ENCODE data around the gene COBLL1. TPM values are rescaled to one million over a fixed set of nuclear protein-coding genes. Genes with fewer than 3 reads are reported as not detected.

COBLL1 gene
- total RNA-seq, 1 experiment from 2014 or later = 42.1 TPM

DNA sequence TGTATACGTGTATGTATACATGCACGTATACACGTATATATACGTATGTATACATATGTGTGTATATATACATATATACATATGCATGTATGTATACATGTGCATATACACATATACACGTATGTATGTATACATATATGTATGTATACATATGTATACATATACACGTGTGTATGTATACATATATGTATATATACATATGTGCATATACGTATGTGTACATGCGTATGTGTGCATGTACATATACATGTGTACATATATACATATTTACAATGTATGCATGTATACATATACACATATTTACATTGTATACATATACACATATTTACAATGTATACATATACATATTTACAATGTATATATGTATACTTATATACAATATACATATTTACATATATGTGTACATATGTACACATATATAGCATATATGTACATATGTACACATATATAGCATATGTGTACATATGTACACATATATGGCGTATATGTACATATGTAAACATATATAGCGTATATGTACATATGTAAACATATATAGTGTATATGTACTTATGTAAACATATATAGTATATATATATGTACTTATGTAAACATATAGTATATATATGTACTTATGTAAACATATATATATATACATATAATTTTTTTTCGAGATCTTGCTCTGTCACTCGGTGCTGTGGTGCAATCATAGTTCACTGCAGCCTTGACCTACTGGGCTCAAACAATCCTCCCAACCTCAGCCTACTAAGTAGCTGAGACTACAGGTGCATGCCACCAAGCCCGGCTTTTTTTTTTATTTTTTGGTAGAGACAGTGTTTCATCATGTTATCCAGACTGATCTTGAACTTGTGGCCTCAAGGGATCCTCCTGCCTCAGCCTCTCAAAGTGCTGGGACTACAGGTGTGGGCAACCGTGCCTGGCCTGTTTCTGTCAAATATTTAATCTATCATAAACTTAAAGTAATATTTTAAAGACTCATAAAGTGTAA is 23.2 kb downstream of the COBLL1 start:
- no peaks in the 10 kb centered on the region for H3K27me3 Mint-ChIP-seq (ENCODE audit: insufficient read depth, unreplicated experiment)
- Histone ChIP-seq H3K36me3 (ENCODE audit: control insufficient read depth, insufficient read depth, low read length) (no peaks in the 10 kb centered on the region), H3K9me3 (peaks cover 2% of the 10 kb centered on the region; the same call in 1 of the 2 replicates), H3K4me1 (peaks cover 18% of the 10 kb centered on the region), H3K4me3 (ENCODE audit: low read depth, low read length) (no peak overlapping the region), H3K27me3 (replicated peaks; ENCODE audit: control insufficient read depth, insufficient read depth, low read length) (no peaks in the 10 kb centered on the region)
- BruUV-seq (replicated peaks) = no TSS peak
- peaks cover 5% of the 10 kb centered on the region for H3K4me1 Mint-ChIP-seq (ENCODE audit: low read depth, unreplicated experiment)
- ChIA-PET POLR2A (no interaction called here), CTCF (no interaction called here)
- peaks cover 9% of the 10 kb centered on the region for H3K36me3 Mint-ChIP-seq (ENCODE audit: insufficient read depth, unreplicated experiment)
- no peak overlapping the region for H3K4me3 Mint-ChIP-seq (ENCODE audit: unreplicated experiment)
- H3K9me3 Mint-ChIP-seq (ENCODE audit: unreplicated experiment) = no peaks in the 10 kb centered on the region
- TF ChIP-seq, protein P1, sequence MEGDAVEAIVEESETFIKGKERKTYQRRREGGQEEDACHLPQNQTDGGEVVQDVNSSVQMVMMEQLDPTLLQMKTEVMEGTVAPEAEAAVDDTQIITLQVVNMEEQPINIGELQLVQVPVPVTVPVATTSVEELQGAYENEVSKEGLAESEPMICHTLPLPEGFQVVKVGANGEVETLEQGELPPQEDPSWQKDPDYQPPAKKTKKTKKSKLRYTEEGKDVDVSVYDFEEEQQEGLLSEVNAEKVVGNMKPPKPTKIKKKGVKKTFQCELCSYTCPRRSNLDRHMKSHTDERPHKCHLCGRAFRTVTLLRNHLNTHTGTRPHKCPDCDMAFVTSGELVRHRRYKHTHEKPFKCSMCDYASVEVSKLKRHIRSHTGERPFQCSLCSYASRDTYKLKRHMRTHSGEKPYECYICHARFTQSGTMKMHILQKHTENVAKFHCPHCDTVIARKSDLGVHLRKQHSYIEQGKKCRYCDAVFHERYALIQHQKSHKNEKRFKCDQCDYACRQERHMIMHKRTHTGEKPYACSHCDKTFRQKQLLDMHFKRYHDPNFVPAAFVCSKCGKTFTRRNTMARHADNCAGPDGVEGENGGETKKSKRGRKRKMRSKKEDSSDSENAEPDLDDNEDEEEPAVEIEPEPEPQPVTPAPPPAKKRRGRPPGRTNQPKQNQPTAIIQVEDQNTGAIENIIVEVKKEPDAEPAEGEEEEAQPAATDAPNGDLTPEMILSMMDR (IDR thresholded peaks at IDR 0.05; ENCODE audit: insufficient read depth in 1 of 2, low read depth in 1 of 2, low read length in 1 of 2, severe bottlenecking in 1 of 2, unreplicated experiment in 1 of 2) = no peak
- intact Hi-C loops (cut with micrococcal nuclease; ENCODE audit: unreplicated experiment) = no loop called here
- DNase-seq = no peak
- H3K27ac Mint-ChIP-seq (ENCODE audit: unreplicated experiment) = no peak overlapping the region

DNA sequence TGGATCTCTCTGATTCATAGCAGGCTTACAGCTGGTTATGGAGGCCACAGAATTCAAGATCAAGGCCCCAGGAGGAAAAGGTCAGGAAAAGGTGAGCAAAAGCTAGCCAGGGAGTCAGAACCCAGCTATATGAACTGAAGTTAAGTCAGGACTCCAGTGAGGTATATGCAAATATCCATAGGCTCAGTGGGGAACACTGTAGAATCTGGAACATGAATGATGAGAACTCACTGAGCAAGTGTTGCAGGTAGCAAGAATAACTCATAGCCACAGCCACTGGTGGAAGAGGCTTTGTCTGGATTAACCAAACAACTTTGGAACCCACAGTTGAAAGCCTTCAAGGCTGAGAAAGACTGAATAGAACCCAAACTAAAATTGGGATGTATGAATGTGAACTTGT is 24.7 kb downstream of the COBLL1 start:
- Histone ChIP-seq H3K36me3 (ENCODE audit: control insufficient read depth, insufficient read depth, low read length) (no peaks in the 10 kb centered on the region), H3K4me3 (ENCODE audit: low read depth, low read length) (no peak overlapping the region), H3K9me3 (peaks cover 2% of the 10 kb centered on the region; the same call in 1 of the 2 replicates), H3K27me3 (replicated peaks; ENCODE audit: control insufficient read depth, insufficient read depth, low read length) (no peaks in the 10 kb centered on the region), H3K4me1 (peaks cover 18% of the 10 kb centered on the region)
- TF ChIP-seq, protein P1 (IDR thresholded peaks at IDR 0.05; ENCODE audit: insufficient read depth in 1 of 2, low read depth in 1 of 2, low read length in 1 of 2, severe bottlenecking in 1 of 2, unreplicated experiment in 1 of 2) = no peak
- Mint-ChIP-seq H3K9me3 (ENCODE audit: unreplicated experiment) (no peaks in the 10 kb centered on the region), H3K27ac (ENCODE audit: unreplicated experiment) (no peak overlapping the region), H3K4me1 (ENCODE audit: low read depth, unreplicated experiment) (no peaks in the 10 kb centered on the region), H3K4me3 (ENCODE audit: unreplicated experiment) (no peak overlapping the region), H3K27me3 (ENCODE audit: insufficient read depth, unreplicated experiment) (no peaks in the 10 kb centered on the region), H3K36me3 (ENCODE audit: insufficient read depth, unreplicated experiment) (peaks cover 9% of the 10 kb centered on the region)
- intact Hi-C loops (cut with micrococcal nuclease; ENCODE audit: unreplicated experiment) = no loop called here
- ChIA-PET CTCF (no interaction called here), POLR2A (no interaction called here)
- no peak for DNase-seq
- BruUV-seq (replicated peaks) = no TSS peak

DNA sequence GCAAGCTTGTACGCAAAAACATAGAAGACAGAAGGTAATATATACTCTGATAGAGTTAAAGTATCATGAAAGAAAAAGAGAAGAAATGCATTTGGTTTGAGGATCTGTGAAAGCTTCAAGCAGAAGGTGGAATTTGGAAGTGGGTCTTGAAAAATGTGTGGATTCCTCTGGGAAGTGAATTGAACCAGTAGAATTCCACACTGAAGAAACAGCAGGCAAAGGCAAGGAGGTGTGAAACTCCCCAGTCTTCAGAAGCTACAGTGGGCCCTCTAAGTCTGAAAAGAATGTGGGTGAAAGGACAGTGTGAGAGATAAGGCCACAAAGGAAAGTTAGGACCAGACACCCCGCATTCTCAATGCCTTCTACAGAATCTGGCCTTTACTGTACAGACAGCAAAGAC is 25.6 kb downstream of the COBLL1 start:
- Histone ChIP-seq H3K36me3 (ENCODE audit: control insufficient read depth, insufficient read depth, low read length) (no peaks in the 10 kb centered on the region), H3K4me1 (peaks cover 18% of the 10 kb centered on the region), H3K9me3 (peaks cover 2% of the 10 kb centered on the region; the same call in 1 of the 2 replicates), H3K4me3 (ENCODE audit: low read depth, low read length) (no peak overlapping the region), H3K27me3 (replicated peaks; ENCODE audit: control insufficient read depth, insufficient read depth, low read length) (no peaks in the 10 kb centered on the region)
- Mint-ChIP-seq H3K9me3 (ENCODE audit: unreplicated experiment) (no peaks in the 10 kb centered on the region), H3K4me1 (ENCODE audit: low read depth, unreplicated experiment) (no peaks in the 10 kb centered on the region), H3K27me3 (ENCODE audit: insufficient read depth, unreplicated experiment) (no peaks in the 10 kb centered on the region), H3K27ac (ENCODE audit: unreplicated experiment) (no peak overlapping the region), H3K4me3 (ENCODE audit: unreplicated experiment) (no peak overlapping the region), H3K36me3 (ENCODE audit: insufficient read depth, unreplicated experiment) (peaks cover 9% of the 10 kb centered on the region)
- intact Hi-C loops (cut with micrococcal nuclease; ENCODE audit: unreplicated experiment) = no loop called here
- CTCF ChIA-PET = interaction anchor here (0.6 kb wide), 1 partner anchor 25 kb away, joined by 3 read pairs; no protein-coding TSS in a partner anchor
- no peak for DNase-seq
- TF ChIP-seq, protein P1 (IDR thresholded peaks at IDR 0.05; ENCODE audit: insufficient read depth in 1 of 2, low read depth in 1 of 2, low read length in 1 of 2, severe bottlenecking in 1 of 2, unreplicated experiment in 1 of 2) = no peak
- BruUV-seq (replicated peaks) = no TSS peak
- POLR2A ChIA-PET = no interaction called here
